Left colon (tissue), 2 donors: Measurements from ENCODE around the gene PSMB7. TPM values are rescaled to one million over a fixed set of nuclear protein-coding genes. Genes with fewer than 3 reads are reported as not detected.

Source experiments
- ATAC-seq: fragments of 200-7000 bp; cut with Tn5 transposase; one replicate; pipeline ENCODE4 v1.9.1; 2020; ENCODE audit warnings: mild to moderate bottlenecking, moderate library complexity
- DNase-seq, 2 donors: peaks; one replicate each; pipeline ENCODE4 v3.0.0-alpha.2; 2020
- intact Hi-C, 2 donors: fragments of 100-400 bp; cut with DNase I in 1 of 2; cut with micrococcal nuclease in 1 of 2; formaldehyde crosslinking; loops; one replicate each; pipeline versions ENCODE4 v1.11.2 to v1.14.0; 2022; cut with DNase I, micrococcal nuclease
- total RNA-seq, 2 donors: library from RNA; stranded (reverse); fragmentation: NEBNext Ultra II Directional; extraction: Animal tissue kit (Norgen Biotek cat#: 25700); gene quantifications; one replicate each; pipeline ENCODE4 v1.2.1, GENCODE V29; 2021
- donor health status: DM: no; HTN: no; CAD: no.
- donor health status: DM: yes; HTN: yes; CAD: no.

PSMB7 gene
- total RNA-seq, 2 donors from 2014 or later: 88.0 to 102 TPM

DNA sequence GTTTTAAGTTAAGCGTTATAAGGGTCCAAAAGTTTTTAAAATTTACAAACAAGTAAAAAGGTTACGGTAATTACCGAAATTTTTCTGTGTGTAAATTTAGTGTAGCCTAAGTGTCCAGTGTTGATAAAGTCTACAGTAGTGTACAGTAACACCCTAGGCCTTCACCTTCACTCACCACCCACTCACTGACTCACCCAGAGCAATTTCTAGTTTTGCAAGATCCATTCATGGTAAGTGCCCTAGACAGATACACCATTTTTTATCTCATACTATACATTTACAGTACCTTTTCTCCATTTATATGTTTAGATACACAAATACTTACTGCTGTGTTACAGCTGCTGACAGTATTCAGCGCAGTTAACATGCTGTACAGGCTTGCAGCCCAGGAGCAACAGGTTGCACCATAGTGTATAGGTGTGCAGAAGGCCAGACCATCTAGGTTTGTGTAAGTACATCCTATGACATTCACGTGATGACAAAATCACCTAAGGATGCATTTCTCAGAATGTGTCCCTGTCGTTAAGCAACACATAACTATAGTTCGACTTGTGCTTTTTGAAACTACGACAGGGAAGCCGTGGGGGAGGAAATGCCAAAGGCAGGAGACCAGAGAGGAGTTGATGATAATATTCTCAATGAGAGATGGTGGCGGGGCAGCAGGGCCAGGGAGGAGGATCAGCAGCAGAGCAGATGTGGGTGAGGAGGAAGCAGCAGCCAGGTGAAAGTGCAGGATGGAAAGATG is 48.6 kb downstream of the PSMB7 start:
- intact Hi-C loops: no loop called here
- DNase-seq: no peak
- no peak for ATAC-seq

DNA sequence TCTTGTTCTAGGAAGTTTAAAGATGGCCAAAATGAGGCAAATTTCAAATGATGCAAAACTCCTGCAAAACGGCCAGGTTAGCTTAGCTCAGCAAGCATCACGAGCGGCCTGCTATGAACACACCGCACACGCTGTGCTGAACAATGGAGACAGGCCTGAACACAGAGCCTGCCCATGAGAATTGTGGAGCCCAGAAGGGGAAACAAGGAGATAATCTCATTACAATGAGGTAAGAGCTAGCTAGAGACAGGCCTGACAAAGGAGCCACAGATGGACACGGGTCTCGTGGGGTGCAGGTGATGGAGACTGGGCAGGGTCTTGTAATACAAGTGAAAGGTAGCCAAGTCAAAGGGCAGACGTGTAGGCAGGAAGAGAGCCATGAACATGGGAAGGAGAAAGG is 50.2 kb downstream of the PSMB7 start:
- intact Hi-C loops: no loop called here
- no peak for DNase-seq
- peak; percentile 59 for ATAC-seq

DNA sequence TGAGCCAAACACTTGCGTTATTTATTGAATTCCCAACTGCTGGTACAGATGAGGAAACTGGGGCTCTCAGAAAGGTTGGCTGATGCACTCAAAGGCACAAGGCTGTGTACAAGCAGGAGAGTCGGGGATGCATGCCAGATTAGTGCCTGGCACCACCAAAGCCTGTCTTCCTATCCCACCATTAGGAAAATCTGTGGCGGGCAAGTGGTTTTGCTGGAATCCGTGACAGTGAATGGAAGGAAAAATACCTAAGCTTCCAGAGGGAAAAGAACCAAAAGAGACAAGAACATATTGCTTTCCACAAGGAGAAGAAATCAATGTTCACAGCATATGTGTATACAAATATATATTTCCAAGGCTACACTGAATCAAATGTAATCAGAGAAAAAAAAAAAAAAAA is 51.1 kb downstream of the PSMB7 start:
- intact Hi-C loops: no loop called here
- ATAC-seq: no peak
- no peak for DNase-seq

DNA sequence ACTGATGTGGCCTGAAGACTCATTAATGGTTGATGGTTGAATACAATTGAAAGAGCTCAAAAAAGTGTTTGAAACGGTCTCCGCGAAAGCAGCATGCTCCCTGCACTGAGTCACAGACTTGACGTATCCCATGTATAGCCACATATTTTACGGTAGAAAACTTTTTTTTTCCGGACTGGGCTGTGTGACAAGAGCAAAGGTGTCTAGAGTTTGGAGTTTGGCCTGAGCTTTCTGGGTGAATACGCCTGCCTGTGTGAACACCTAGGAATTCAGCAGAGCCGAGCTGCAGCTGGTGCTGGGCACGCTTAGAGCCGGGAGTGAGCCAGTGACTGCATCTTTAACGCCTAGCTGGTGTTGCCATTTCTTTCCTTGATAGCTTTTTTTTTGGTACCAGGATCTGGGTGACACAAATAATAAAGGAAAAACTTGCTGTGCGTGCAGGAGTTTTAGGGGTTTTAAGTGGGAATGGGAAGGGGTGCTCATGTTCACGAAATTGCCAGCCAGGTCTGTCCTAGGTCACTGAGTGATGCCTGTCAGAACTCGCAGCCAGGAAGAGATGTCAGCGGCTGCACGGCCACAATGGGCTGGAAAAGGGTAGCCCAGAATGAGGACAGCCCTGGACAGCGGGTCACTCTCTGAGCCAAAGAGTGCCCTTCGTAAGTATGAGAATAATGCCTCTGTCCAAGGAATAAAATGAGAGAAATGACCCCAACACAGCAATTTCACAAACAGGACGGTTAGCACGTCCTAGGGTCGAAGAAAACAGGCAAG is 51.7 kb downstream of the PSMB7 start:
- intact Hi-C loops: no loop called here
- ATAC-seq (no peak), DNase-seq (no peak)

DNA sequence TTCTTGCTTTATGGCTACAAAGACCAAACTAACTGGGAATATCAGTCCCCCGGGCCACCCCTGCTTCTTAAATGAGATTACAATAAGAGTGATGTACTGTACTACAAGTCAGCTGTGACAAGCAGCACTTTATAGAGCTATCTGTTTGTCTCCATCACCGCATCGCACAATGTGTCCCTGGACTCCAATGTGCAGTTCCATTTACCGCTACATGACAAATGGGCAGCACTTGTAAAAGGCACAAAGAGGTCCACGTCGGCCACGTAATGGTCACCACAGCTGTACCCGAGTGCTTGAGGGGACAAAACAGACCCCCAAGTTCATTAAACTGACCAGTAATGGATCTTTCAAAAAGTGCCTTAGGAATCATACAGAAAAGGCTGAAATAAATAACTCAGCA is 54.1 kb downstream of the PSMB7 start:
- no peak for ATAC-seq
- no peak for DNase-seq
- intact Hi-C loops: no loop called here

DNA sequence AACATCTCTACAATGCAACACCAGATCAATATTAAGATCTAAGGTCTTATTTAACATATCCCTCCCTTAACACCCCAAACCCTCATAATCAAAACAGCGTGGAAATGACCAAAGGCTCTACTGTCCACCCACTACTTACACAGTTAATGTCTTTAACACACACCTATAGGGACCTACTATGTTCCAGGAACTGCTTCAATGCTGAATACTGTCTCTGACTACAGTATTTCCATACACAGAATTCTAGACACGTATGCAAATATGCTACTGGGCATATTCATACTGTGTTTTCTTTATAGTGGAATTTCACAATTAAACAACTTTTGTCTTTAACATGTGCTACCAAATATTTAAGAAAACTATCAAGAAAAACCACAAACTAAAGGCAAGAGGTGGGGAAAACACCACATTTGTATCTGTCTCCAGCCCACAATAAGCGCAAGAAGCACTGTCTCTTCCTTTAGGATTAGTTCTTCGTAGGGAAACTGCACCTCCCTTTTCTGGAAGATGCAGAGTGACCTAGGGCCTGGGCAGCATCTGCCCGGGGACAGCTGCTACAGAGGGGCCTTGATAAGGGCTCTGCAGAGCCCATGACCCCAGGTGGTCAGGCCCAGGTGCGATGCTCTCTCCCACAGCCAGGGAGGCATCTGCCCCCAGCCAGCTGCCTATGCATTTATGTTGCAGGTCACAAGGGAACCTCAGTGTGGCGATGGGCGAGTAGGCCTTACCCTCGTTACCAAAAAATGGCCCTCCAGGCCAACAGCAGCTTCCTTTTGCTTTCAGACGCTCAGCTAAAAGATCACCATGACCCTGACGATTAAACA is 55.2 kb downstream of the PSMB7 start:
- DNase-seq: no peak
- intact Hi-C loops: no loop called here
- no peak for ATAC-seq

DNA sequence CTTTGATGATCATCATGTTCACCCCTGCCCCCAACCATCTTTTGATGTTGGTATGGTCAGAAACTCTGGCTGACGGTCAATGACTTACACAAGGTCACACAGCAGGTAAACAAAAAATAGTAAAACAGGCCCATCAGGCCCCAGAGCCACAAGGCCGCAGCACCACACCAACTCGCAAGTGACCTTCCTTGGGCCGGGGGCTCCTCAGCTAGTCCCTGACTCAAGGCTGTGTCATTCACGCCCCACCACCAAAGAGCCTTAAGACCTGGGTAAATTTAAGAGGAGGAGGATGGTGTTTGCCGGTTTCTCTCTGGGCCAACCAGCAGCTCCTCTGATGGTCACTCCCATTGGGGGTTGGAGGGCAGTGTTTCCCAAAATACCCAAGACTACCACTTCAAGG is 55.8 kb downstream of the PSMB7 start:
- ATAC-seq (no peak), DNase-seq (no peak)
- intact Hi-C loops: no loop called here

DNA sequence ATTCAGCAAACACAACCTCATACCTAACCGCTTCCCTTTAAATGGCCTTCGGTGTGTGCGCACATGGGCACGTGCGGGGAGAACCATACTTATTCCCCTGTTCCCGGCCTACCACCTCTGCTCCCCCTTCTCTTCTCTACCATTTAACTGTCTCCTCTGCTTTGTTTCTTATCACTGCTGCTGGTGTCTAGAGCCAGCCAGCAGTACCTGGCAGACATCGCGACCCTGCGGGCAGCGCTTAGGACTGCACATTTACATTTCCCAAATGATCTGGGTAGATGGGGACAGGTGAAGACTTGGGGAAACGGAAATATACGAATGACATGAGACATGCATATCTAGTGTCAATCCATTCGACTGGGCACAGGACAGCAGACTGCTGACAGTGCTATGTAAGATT is 56.6 kb downstream of the PSMB7 start:
- intact Hi-C loops: no loop called here
- no peak for ATAC-seq

DNA sequence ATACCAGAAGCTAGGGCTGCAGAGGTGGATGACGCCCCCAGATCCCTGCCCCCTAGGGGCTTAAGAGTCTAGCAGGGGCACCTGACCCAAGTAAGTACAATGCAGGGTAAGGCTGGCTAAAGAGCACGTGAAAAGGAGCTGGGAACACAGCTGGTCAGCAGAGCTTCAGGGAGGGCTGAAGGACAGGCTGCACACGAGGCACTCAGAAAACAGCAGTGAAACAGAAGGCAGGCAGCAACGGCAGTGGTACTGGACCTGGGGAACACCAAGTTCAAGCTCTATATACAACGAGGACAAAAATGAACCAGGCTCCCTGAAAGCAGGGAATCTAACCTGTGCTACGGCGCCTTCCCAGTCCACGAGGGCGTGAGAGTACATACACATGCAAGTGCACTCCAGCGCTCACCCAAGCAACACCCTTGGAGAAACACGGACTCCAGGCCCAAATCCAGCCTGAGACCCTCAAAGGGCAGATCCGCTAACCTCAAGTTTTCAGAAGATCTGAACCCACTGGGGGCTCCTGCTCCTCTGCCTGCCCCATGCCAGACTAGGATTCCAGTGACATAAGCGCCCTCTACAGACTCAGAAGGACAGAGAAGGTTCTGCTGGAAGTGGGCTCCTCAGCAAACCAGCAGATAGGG is 57.4 kb downstream of the PSMB7 start:
- intact Hi-C loops: no loop called here
- ATAC-seq (peak; percentile 9), DNase-seq (no peak)

More for the DNA sequence above, 56.6 kb downstream of the PSMB7 start:
- DNase-seq: no peak

DNA sequence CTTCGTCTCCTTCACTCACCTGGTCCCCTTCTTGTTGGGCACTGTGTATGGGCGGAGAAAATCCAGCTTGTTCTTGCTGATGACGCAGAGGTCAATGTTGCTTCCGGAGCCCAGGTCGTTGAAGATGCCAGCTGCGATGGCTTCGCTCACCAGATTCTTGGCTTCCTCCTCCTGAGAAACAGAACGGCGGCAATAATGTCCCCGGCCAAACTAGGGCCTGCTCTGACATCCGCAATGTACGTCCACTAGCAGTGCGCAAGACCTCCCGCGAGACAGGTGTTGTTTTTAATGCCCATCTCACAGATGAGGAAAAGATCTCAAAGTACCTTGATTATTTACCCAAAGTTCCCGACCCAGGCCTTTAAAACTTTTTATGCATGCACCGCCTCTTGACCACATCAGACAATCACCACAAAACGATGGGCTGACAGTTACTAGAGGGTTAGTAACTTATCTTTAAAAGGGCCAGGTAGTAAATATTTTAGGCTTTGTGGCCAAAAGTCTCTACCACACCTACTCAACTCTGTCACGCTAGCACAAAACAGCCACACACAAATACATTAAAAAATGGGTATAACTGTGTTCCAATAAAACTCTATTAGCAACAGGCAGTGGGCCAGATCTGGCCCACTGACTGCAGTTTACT is 58.4 kb downstream of the PSMB7 start:
- DNase-seq: no peak
- no peak for ATAC-seq
- intact Hi-C loops: no loop called here

DNA sequence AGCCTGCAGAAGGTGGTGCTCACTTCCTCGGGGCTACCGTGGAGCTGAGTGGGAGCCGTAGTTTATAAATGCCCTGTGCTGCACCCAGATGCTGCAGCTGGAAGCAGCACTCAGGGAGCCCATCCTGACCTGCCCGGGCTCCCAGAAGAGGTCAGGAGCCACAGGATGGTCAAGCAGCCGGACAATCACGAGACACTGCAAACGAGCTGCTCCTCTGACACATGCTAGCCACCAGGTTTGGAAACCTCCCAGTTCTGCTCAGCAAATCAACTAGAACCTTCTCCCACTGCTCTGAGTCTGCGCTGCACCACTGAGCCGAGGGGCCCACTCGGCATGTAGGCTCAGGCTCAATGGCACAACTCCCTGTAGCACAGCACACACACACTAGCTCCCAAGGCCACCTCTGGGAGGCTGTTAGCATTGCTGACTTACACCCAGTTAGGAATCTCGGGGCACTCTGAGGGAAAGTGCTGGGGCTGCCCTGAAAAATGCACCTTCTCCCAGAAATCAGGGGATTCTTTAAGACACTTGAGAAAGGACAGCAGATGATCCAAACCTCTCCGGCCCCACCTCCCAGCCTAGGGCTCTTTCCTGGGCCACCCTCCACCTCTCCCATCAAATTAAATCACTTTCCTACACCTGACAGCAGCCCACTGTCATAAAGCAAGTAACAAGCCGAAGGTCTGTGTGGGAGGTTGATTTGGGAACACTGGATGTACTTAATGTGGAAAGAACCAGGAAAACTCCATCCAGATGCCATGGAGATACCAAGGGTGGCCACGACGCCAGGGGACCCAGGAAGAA is 59.1 kb downstream of the PSMB7 start:
- no peak for ATAC-seq
- intact Hi-C loops: no loop called here

DNA sequence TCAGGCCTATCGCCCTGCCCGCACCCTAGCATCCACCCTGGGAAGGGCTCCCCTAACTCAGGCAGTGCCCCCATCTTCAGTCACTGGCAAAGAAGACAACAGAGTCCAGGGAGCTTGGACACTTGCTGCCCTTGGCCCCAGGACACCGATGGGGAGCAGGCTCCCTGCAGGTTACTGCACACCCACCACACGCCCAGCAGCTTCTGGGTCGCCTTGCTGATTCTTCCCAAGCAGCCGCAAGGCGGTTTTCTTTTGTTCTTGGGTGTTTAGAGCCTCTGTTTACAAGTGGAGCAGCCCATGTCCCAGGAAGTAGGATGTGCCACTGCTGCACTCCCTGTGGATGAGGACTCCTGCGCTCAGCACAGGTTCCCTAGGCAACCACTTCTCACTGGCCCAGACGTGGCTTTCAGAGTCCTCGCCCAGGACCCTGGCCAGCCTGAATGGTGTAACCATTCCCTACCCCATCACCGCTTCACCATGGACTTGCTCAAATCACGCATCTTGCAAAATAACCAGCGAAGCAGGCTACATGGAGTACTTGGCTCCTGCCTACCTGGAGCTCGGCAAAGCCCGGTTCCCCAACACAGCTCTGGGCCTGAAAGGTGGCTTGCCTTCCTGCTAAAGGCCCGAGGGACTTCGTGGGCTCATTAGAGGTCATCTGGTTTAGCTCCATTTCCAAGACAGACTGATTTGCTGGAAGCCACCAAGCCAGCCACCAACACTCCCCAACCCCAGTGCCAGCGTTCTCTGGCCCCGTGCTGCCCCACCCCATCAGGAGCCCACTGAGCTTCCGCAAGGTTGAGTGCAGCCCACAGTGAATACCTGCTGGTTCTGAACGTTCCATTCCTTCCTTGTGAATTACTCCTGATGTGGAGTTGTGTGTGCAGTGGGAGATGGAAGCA is 60.0 kb downstream of the PSMB7 start:
- no peak for DNase-seq
- intact Hi-C loops: no loop called here
- no peak for ATAC-seq

More for the DNA sequence above, 59.1 kb downstream of the PSMB7 start:
- no peak for DNase-seq

DNA sequence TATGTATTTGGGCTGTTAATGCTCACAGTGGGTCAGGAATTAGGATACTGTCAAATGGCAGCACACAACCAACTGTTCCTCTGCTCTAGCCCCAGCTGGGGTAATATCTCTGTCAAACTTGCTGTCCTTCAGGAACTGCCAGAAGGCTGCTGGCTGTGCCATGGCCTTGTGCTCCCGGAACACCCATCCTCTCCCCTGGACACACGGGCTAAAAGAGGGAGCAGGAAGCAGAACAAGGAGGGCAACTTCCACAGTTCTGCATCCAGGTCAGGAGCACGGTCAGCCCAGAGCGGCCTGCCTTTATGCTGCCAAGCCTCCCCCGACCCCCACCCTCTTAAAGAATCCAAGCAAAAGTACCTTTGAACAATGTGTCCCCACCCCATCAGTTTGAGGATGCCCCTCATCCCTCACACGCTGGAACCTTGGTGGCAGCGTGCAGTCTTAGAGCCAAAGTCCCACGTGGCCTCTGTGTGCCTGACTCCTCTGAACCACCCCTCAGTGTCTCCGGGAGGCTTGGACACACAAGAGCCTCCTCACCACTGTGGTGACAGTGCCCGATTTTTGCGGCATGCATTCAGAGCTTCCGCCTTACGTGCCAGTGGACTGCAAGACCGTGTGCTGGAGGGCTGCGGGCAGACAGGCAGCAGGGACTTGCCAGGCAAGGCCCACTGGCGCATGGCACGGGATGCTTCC is 60.8 kb downstream of the PSMB7 start:
- DNase-seq (no peak), ATAC-seq (no peak)
- intact Hi-C loops: no loop called here

DNA sequence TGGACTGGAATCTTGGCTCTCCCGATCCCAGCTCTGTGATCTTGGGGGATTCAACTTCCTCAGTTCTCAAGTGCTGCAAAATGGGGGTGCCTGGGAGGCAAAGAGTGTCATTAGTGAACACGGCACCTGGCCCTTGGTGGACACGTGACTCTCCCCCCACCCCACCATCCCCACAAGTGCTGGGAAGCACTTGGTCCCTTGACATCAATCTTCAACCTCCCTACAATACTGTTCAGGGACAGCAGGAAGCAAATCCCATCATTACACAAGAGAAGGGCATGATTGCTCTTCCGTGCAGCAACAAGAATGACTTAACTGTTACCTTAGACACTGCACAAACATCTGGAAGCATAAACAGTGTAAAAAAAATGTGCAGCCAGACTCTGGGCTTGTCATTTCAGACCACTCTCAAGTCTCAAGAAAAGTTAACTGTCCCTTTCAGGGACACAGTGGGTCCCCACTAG is 61.4 kb downstream of the PSMB7 start:
- DNase-seq (no peak), ATAC-seq (no peak)
- intact Hi-C loops: no loop called here

DNA sequence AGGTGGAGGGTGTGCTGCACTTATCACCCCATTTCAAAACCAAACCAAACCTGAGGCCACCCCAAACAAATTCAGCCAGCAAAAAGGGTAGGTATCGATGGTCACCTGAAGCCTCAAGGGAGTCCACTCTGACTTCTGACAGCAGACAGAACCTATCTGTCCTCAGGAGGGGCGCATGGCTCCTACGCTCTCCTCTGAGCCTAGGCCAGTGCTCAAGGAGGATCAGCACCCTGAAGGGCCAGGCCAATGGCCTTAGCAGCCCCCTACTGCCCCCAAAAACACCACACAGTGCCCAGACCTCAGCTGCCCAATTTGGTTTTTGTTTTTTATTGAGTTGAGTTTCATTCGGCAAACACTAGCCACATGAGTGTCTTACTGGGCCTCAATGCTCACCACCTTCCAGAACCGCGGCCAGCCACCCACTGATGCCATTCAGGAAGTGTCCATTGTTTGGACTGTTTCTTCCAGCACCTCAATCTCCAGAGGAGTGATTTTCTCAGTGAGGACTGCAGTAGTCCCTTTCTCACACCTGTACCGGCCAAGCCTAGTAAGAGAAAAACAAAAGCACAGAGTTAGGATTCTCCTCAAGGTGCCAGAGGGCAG is 62.0 kb downstream of the PSMB7 start:
- ATAC-seq: no peak
- no peak for DNase-seq
- intact Hi-C loops: no loop called here

DNA sequence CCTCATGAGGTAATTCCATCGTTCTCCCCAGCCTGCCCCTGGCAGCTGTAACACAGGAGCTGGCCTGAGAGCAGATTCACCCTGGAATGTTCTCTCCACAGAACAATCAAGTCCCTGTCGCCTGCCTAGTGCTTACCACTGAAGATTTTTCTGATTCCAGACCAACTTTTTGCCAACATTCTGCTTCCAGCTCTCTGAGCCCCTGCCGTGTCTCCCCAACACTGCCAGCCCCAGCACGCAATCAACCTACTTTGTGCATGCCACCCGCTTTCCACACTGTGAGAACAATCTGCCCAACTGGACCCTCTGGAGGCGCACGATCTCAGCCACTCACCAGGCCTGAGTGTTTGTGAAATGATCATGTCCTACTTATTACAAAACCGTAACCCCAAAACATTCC is 62.6 kb downstream of the PSMB7 start:
- ATAC-seq (no peak), DNase-seq (no peak)
- intact Hi-C loops: no loop called here
